ENCODE results near the gene CFAP161. TPM values are rescaled to one million over a fixed set of nuclear protein-coding genes. Genes with fewer than 3 reads are reported as not detected.
"Not testable (repeated sequence)": the region's sequence is repeated elsewhere in the genome, so short reads cannot be mapped to it uniquely, and the experiment has no call there.

CFAP161 gene
- total RNA-seq, 4 donors from 2014 or later: not detected

GRCh38 chr15:81155375-81156218 lies 21.5 kb downstream of the CFAP161 start:
- Histone ChIP-seq H3K9me3 (no peaks in the 10 kb centered on the region), H3K4me3 (no peak overlapping the region), H3K27ac (no peak overlapping the region), H3K27me3 (no peaks in the 10 kb centered on the region), H3K4me1 (peaks cover under 1 to 5% (median 4%) of the 10 kb centered on the region in 4 donors), H3K36me3 (no peaks in the 10 kb centered on the region)
- WGBS, 2 donors (ENCODE audit: low coverage in 1 of 2): 38 to 51% methylated on average over 7 to 10 of the region's 10 CpGs
- TF ChIP-seq, protein P1, sequence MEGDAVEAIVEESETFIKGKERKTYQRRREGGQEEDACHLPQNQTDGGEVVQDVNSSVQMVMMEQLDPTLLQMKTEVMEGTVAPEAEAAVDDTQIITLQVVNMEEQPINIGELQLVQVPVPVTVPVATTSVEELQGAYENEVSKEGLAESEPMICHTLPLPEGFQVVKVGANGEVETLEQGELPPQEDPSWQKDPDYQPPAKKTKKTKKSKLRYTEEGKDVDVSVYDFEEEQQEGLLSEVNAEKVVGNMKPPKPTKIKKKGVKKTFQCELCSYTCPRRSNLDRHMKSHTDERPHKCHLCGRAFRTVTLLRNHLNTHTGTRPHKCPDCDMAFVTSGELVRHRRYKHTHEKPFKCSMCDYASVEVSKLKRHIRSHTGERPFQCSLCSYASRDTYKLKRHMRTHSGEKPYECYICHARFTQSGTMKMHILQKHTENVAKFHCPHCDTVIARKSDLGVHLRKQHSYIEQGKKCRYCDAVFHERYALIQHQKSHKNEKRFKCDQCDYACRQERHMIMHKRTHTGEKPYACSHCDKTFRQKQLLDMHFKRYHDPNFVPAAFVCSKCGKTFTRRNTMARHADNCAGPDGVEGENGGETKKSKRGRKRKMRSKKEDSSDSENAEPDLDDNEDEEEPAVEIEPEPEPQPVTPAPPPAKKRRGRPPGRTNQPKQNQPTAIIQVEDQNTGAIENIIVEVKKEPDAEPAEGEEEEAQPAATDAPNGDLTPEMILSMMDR (IDR thresholded peaks at IDR 0.05): peak; percentile 37 to 60 (median 46)
- no peak for TF ChIP-seq POLR2A (IDR thresholded peaks at IDR 0.05)
- peak; percentile 13 for DNase-seq
- intact Hi-C loops (cut with DNase I; ENCODE audit: low total_unique reads) (loop anchor here (5.0 kb wide), 1 partner anchor 107 kb away; no protein-coding TSS in a partner anchor), in situ Hi-C loops (cut with MboI; ENCODE audit: low pct_ligation_motif_present in 1 of 4, low pct_unique_long_range_greater_than_20kb in 1 of 4, low sequenced_read_pairs in 3 of 4) (loop anchor here in 2 of 4 donors (10.0 kb wide), 1 partner anchor 109 kb away; no protein-coding TSS in a partner anchor)

- TF ChIP-seq POLR2AphosphoS5 (IDR thresholded peaks at IDR 0.05) (no peak), EP300 (IDR thresholded peaks at IDR 0.05; ENCODE audit: low read depth) (no peak), POLR2A (IDR thresholded peaks at IDR 0.05) (no peak)
- TF ChIP-seq, protein P1 (IDR thresholded peaks at IDR 0.05): no peak
- Histone ChIP-seq H3K4me3 (no peak overlapping the region), H3K36me3 (no peaks in the 10 kb centered on the region), H3K4me1 (peaks cover 3 to 9% (median 7%) of the 10 kb centered on the region in 4 donors), H3K9me3 (no peaks in the 10 kb centered on the region), H3K27me3 (no peaks in the 10 kb centered on the region), H3K27ac (no peak overlapping the region)
- intact Hi-C loops (cut with DNase I; ENCODE audit: low total_unique reads): loop anchor here (5.0 kb wide), 1 partner anchor 106 kb away; no protein-coding TSS in a partner anchor
- in situ Hi-C loops (cut with MboI; ENCODE audit: low pct_ligation_motif_present in 1 of 4, low pct_unique_long_range_greater_than_20kb in 1 of 4, low sequenced_read_pairs in 3 of 4): loop anchor here in 2 of 4 donors (10.0 kb wide), 1 partner anchor 108 kb away; no protein-coding TSS in a partner anchor
- WGBS, 2 donors (ENCODE audit: low coverage in 1 of 2): 97 to 100% methylated on average over 2 to 3 of the region's 3 CpGs
- DNase-seq: no peak
Observed at GRCh38 chr15:81156324-81156723, 22.3 kb downstream of the CFAP161 start.

- no peak for DNase-seq
- H3K4me1 ChIP-seq: peaks cover 3 to 9% (median 7%) of the 10 kb centered on the region in 4 donors
- H3K9me3 ChIP-seq: no peaks in the 10 kb centered on the region
- no peak overlapping the region for H3K4me3 ChIP-seq
- intact Hi-C loops (cut with DNase I; ENCODE audit: low total_unique reads) (loop anchor here (5.0 kb wide), 1 partner anchor 105 kb away; no protein-coding TSS in a partner anchor), in situ Hi-C loops (cut with MboI; ENCODE audit: low pct_ligation_motif_present in 1 of 4, low pct_unique_long_range_greater_than_20kb in 1 of 4, low sequenced_read_pairs in 3 of 4) (loop anchor here in 2 of 4 donors (10.0 kb wide), 1 partner anchor 107 kb away; no protein-coding TSS in a partner anchor)
- no peak overlapping the region for H3K27ac ChIP-seq
- H3K36me3 ChIP-seq: no peaks in the 10 kb centered on the region
- H3K27me3 ChIP-seq: no peaks in the 10 kb centered on the region
- WGBS, 2 donors (ENCODE audit: low coverage in 1 of 2): 24 to 47% methylated on average over 2 to 5 of the region's 5 CpGs
- TF ChIP-seq POLR2A (IDR thresholded peaks at IDR 0.05) (no peak), EP300 (IDR thresholded peaks at IDR 0.05; ENCODE audit: low read depth) (no peak), POLR2AphosphoS5 (IDR thresholded peaks at IDR 0.05) (no peak)
- TF ChIP-seq, protein P1 (IDR thresholded peaks at IDR 0.05): no peak
Observed at GRCh38 chr15:81157195-81157938, 23.3 kb downstream of the CFAP161 start.

- in situ Hi-C loops (cut with MboI; ENCODE audit: low pct_ligation_motif_present in 1 of 4, low pct_unique_long_range_greater_than_20kb in 1 of 4, low sequenced_read_pairs in 3 of 4) (loop anchor here in 2 of 4 donors (10.0 kb wide), 1 partner anchor 107 kb away; no protein-coding TSS in a partner anchor), intact Hi-C loops (cut with DNase I; ENCODE audit: low total_unique reads) (loop anchor here (5.0 kb wide), 1 partner anchor 104 kb away; no protein-coding TSS in a partner anchor)
- H3K36me3 ChIP-seq: no peaks in the 10 kb centered on the region
- TF ChIP-seq, protein P1 (IDR thresholded peaks at IDR 0.05): no peak
- TF ChIP-seq POLR2AphosphoS5 (IDR thresholded peaks at IDR 0.05): no peak
- no peak for TF ChIP-seq EP300 (IDR thresholded peaks at IDR 0.05; ENCODE audit: low read depth)
- TF ChIP-seq POLR2A (IDR thresholded peaks at IDR 0.05): no peak
- H3K4me1 ChIP-seq: peaks cover 3 to 9% (median 7%) of the 10 kb centered on the region in 4 donors
- H3K4me3 ChIP-seq: no peak overlapping the region
- no peak overlapping the region for H3K27ac ChIP-seq
- 88 to 100% methylated on average over 2 of the region's 2 CpGs for WGBS, 2 donors (ENCODE audit: low coverage in 1 of 2)
- no peaks in the 10 kb centered on the region for H3K9me3 ChIP-seq
- no peaks in the 10 kb centered on the region for H3K27me3 ChIP-seq
- no peak for DNase-seq
Observed at GRCh38 chr15:81157939-81158223, 23.8 kb downstream of the CFAP161 start.

GRCh38 chr15:81158561-81158960 lies 24.5 kb downstream of the CFAP161 start:
- DNase-seq, H3K27ac ChIP-seq, H3K4me3 ChIP-seq, H3K9me3 ChIP-seq, H3K27me3 ChIP-seq, H3K36me3 ChIP-seq, H3K4me1 ChIP-seq: not testable (repeated sequence)
- 86% methylated on average over 32 of the region's 37 CpGs; no CpG with 5 or more reads in 1 of the 2 donors for WGBS, 2 donors (ENCODE audit: low coverage in 1 of 2)
- in situ Hi-C loops (cut with MboI; ENCODE audit: low pct_ligation_motif_present in 1 of 4, low pct_unique_long_range_greater_than_20kb in 1 of 4, low sequenced_read_pairs in 3 of 4) (loop anchor here in 2 of 4 donors (10.0 kb wide), 1 partner anchor 106 kb away; no protein-coding TSS in a partner anchor), intact Hi-C loops (cut with DNase I; ENCODE audit: low total_unique reads) (loop anchor here (5.0 kb wide), 1 partner anchor 104 kb away; no protein-coding TSS in a partner anchor)
